Activated naive CD4-positive, alpha-beta T cell treated with anti-CD3 and anti-CD28 coated beads, Interleukin-2, amount 50 U/mL, for 72 hours (primary cell): Measurements from ENCODE around the gene VAMP7. TPM values are rescaled to one million over a fixed set of nuclear protein-coding genes. Genes with fewer than 3 reads are reported as not detected.
"Not testable (repeated sequence)": the region's sequence is repeated elsewhere in the genome, so short reads cannot be mapped to it uniquely, and the experiment has no call there.

ENCODE experiments used
- ATAC-seq, 2 donors: fragments of 150-1000 bp; cut with Tn5 transposase; 2 replicates each; pipeline ENCODE4 v1.10.0; 2021; ENCODE audit warnings: mild to moderate bottlenecking in 2 of 2, moderate library complexity in 2 of 2
- DNase-seq, 2 donors: peaks; one replicate each; pipeline ENCODE4 v3.0.0; 2021 to 2022; ENCODE audit warnings: low spot score in 2 of 2
- H3K27ac Mint-ChIP-seq, 2 donors: one replicate each; pipeline ENCODE4 v1.8.0; 2022; ENCODE audit warnings: mild to moderate bottlenecking in 2 of 2, mixed read lengths in 2 of 2
- H3K36me3 Mint-ChIP-seq, 2 donors: one replicate each; pipeline ENCODE4 v1.8.0; 2022; ENCODE audit warnings: mixed read lengths in 2 of 2
- H3K9me3 Mint-ChIP-seq, 2 donors: one replicate each; pipeline ENCODE4 v1.8.0; 2022; ENCODE audit warnings: mixed read lengths in 2 of 2
- total RNA-seq, 2 donors: library from RNA; stranded (reverse); gene quantifications; one replicate each; pipeline ENCODE4 v1.2.3, GENCODE V29; 2022

VAMP7 gene
- total RNA-seq, 2 donors from 2014 or later: 34.7 to 41.2 TPM

GRCh38 chrX:155959018-155959587 lies 78.0 kb downstream of the VAMP7 start:
- no peak for ATAC-seq
- DNase-seq: no peak
- Mint-ChIP-seq H3K9me3 (peaks cover 6 to 12% of the 10 kb centered on the region in 2 donors), H3K27ac (no peak overlapping the region), H3K36me3 (peaks cover 7% of the 10 kb centered on the region in 2 donors)

DNA sequence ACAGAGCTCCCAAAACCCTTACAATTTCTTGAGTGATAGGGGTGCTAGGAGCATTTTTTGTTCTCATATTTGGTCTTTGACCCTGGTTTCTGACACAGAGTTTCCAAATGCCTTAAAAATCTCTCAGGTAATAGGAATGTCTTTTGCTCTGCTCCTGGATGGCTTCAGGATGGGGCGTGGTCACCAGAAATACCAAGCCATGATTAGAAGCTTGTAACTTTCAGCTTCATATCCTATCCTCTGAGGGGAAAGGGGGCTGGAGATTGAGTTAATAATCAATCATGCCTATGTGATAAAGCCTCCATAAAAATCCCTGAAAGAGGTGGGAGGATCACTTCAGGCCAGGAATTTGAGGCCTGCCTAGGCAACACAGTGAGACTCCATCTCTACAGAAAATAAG lies 81.8 kb downstream of the VAMP7 start:
- ATAC-seq (no peak), DNase-seq (no peak)
- H3K27ac Mint-ChIP-seq: no peak overlapping the region
- peaks cover 7 to 11% of the 10 kb centered on the region in 2 donors for H3K36me3 Mint-ChIP-seq
- peaks cover 6% of the 10 kb centered on the region in 2 donors for H3K9me3 Mint-ChIP-seq

- ATAC-seq (peak; percentile 62 to 81), DNase-seq (peak in 1 of 2 donors; percentile 4)
- Mint-ChIP-seq H3K9me3 (peaks cover 12 to 20% of the 10 kb centered on the region in 2 donors), H3K27ac (no peak overlapping the region), H3K36me3 (peaks cover 14 to 20% of the 10 kb centered on the region in 2 donors)
Measured at GRCh38 chrX:155966876-155967275, 85.7 kb downstream of the VAMP7 start.

GRCh38 chrX:155967653-155968325 lies 86.6 kb downstream of the VAMP7 start:
- ATAC-seq (peak in 1 of 2 donors; percentile 67), DNase-seq (no peak)
- peaks cover 12 to 20% of the 10 kb centered on the region in 2 donors for H3K9me3 Mint-ChIP-seq
- H3K27ac Mint-ChIP-seq: peak overlapping the region in 1 of 2 donors; percentile 87
- H3K36me3 Mint-ChIP-seq: peaks cover 14 to 20% of the 10 kb centered on the region in 2 donors

GRCh38 chrX:155968326-155968661 lies 87.1 kb downstream of the VAMP7 start:
- H3K9me3 Mint-ChIP-seq: peaks cover 12 to 20% of the 10 kb centered on the region in 2 donors
- ATAC-seq: no peak

GRCh38 chrX:155968791-155969190 lies 87.6 kb downstream of the VAMP7 start:
- peak overlapping the region in 1 of 2 donors; percentile 87 for H3K27ac Mint-ChIP-seq
- H3K36me3 Mint-ChIP-seq: peaks cover 10 to 17% of the 10 kb centered on the region in 2 donors
- H3K9me3 Mint-ChIP-seq: peaks cover 10 to 17% of the 10 kb centered on the region in 2 donors
- DNase-seq (no peak), ATAC-seq (peak in 1 of 2 donors; percentile 37)

More at GRCh38 chrX:155968326-155968661, 87.1 kb downstream of the VAMP7 start:
- H3K27ac Mint-ChIP-seq: peak overlapping the region in 1 of 2 donors; percentile 87
- no peak for DNase-seq
- peaks cover 14 to 20% of the 10 kb centered on the region in 2 donors for H3K36me3 Mint-ChIP-seq

DNA sequence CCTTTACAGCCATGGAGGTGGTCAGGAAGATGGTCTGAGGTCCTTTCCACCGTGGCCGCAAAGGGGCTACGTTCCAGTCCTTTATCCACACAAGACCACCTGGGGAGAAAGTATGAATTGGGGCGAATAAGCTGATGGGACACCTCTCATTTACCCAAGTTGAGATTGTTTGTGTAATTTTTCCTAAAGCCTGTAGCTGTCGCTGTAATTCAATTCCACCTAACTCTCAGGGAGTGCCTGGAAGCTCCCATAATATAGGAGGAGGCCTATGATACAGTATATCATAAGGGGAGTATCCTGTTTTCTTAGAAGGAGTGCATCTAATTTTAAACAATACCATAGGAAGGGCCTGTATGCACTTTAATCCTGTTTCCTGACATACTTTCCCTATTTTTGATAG lies 90.5 kb downstream of the VAMP7 start:
- not testable (repeated sequence) for H3K27ac Mint-ChIP-seq, H3K36me3 Mint-ChIP-seq, ATAC-seq, DNase-seq
- H3K9me3 Mint-ChIP-seq: peaks cover 6 to 14% of the 10 kb centered on the region in 2 donors

DNA sequence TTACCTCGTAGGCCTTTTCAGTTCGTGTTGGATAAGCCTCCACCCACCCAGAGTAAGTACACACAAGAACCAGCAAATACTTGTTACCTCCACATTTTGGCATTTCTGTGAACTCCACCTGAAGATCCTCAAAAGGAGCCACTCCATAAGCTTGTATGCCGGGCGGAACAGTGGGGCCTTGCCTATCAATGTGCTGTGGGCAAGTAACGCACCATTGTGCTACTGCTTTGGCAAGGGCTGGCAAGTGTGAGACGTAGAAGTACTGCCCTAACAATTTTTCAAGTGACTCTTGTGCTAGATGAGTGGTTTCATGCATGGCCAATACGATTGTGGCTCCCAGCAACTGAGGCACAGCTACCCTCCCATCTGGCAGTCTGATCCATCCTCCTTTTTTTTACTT lies 91.1 kb downstream of the VAMP7 start:
- not testable (repeated sequence) for ATAC-seq, H3K36me3 Mint-ChIP-seq, DNase-seq, H3K27ac Mint-ChIP-seq
- H3K9me3 Mint-ChIP-seq: peaks cover 6 to 14% of the 10 kb centered on the region in 2 donors

- DNase-seq: no peak
- H3K36me3 Mint-ChIP-seq: peaks cover 5 to 6% of the 10 kb centered on the region in 2 donors
- no peak for ATAC-seq
- H3K9me3 Mint-ChIP-seq: peaks cover 6% of the 10 kb centered on the region in 2 donors
- H3K27ac Mint-ChIP-seq: no peak overlapping the region
Measured at GRCh38 chrX:155983326-155983725, 102.2 kb downstream of the VAMP7 start.

DNA sequence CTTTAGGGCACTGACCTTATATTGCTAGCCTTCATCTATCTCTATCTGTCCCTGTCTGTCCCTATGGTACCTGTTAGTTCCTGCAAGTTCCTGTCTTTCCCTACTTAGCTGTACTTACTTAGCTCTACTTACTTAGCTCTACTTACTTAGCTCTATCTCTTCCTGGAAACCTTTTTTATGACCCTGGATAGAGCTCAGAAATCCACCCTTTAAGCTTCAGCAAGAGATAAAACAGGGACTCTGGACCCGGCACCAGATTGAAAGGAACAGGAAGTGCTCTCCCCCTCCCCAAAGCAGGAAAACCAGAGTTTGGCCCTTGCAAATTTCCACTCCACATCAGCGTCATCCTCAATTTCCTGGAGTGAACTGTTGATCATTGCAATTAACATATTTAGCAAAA lies 104.1 kb downstream of the VAMP7 start:
- peaks cover 6 to 10% of the 10 kb centered on the region in 2 donors for H3K9me3 Mint-ChIP-seq
- DNase-seq (no peak), ATAC-seq (no peak)
- H3K27ac Mint-ChIP-seq: no peak overlapping the region
- peaks cover 5 to 6% of the 10 kb centered on the region in 2 donors for H3K36me3 Mint-ChIP-seq

- H3K27ac Mint-ChIP-seq, H3K36me3 Mint-ChIP-seq, DNase-seq, ATAC-seq: not testable (repeated sequence)
- H3K9me3 Mint-ChIP-seq: peaks cover 6 to 10% of the 10 kb centered on the region in 2 donors
Measured at GRCh38 chrX:155986995-155987394, 105.8 kb downstream of the VAMP7 start.

DNA sequence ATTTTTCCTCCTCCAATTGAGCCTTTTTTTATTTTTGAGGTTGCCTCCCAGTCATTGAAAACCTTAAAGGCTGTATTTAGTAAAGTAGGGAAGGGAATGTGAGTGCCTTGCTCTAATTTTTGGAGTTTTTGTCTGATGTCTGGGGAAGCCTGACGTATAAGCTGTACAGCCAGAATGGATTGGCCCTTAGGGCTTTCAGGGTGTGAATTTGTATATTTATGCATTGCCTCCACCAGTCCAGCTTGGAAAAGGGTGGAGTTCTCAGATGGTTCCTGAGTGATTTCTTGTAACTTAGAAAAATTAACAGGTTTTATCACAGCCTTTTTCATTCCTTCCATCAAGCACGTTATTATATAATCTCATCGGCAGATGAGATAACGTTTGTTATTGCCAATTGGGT lies 107.7 kb downstream of the VAMP7 start:
- peaks cover 0 to 4% of the 10 kb centered on the region in 2 donors for H3K9me3 Mint-ChIP-seq
- H3K27ac Mint-ChIP-seq: no peak overlapping the region
- ATAC-seq (no peak), DNase-seq (no peak)
- H3K36me3 Mint-ChIP-seq: no peaks in the 10 kb centered on the region

Other genes starting within 250 kb of the VAMP7 start
- 1 to 10 TPM; 2.1 to 5.8 TPM for gene IL9R, start 116.4 kb downstream of the VAMP7 start, total RNA-seq